Large intestine (tissue), 3 donors: Measurements from ENCODE around the gene FARS2. TPM values are rescaled to one million over a fixed set of nuclear protein-coding genes. Genes with fewer than 3 reads are reported as not detected.

Experiments
- DNase-seq, 2 donors: peaks; one replicate each; pipeline versions ENCODE4 v3.0.0 to v3.0.0-alpha.2; 2013
- H3K27ac ChIP-seq: one replicate; pipeline ENCODE4 v1.5.1; 2013; ENCODE audit warnings: low read length
- H3K27me3 ChIP-seq: 2 replicates; pipeline ENCODE4 v1.6.1; 2013; ENCODE audit warnings: low read length; ENCODE audit not compliant: control insufficient read depth, insufficient read depth
- H3K36me3 ChIP-seq: 2 replicates; pipeline ENCODE4 v1.6.1; 2013; ENCODE audit warnings: low read length; ENCODE audit not compliant: control insufficient read depth, insufficient read depth
- H3K4me1 ChIP-seq: one replicate; pipeline ENCODE4 v1.6.1; 2013; ENCODE audit warnings: low read length; ENCODE audit not compliant: control insufficient read depth, insufficient read depth
- H3K4me3 ChIP-seq: one replicate; pipeline ENCODE4 v1.5.1; 2013; ENCODE audit warnings: low read length
- H3K9me3 ChIP-seq: one replicate; pipeline ENCODE4 v1.6.1; 2013; ENCODE audit warnings: mild to moderate bottlenecking, low read depth, low read length, moderate library complexity; ENCODE audit not compliant: control insufficient read depth
- WGBS: methylation state at CpG from one replicate; pipeline ENCODE4 v1.1.5; 2013; ENCODE audit warnings: low lambda C conversion rate; ENCODE audit not compliant: insufficient coverage; 5-methylcytosine and 5-hydroxymethylcytosine counted together
- polyA plus RNA-seq: library from polyadenylated mRNA; unstranded; fragments of 120-200 nt; gene quantifications from one replicate; pipeline ENCODE4 v1.2.1, GENCODE V29; 2013

The FARS2 gene
- polyA plus RNA-seq, 1 donor, result 14.3 TPM

DNA sequence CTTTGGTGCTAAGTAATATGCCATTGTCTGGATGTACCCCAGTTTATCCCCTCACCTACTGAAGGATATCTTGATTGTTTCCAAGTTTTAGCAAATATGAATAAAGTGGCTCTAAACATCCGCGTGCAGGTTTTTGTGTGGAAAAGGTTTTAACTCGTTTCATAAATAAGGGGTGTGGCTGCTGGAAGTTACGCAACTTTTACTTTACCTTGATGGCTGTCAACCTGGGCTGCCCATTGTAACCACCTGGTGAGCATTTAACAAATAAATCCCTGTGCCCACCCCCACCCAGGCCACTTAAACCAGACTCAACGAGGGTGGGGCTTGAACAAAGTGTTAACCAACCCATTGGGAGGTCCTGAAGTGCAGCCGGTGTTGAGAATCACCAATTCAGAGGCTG lies 557.6 kb downstream of the FARS2 start:
- WGBS, result no CpG with 5 or more reads among the region's 6 CpGs

More for the DNA sequence above, 557.6 kb downstream of the FARS2 start:
- no peaks in the 10 kb centered on the region for H3K9me3 ChIP-seq
- no peak for DNase-seq
- no peaks in the 10 kb centered on the region for H3K36me3 ChIP-seq
- H3K4me1 ChIP-seq, result no peaks in the 10 kb centered on the region
- no peak overlapping the region for H3K27ac ChIP-seq
- H3K4me3 ChIP-seq, result no peak overlapping the region
- H3K27me3 ChIP-seq, result no peaks in the 10 kb centered on the region

Other genes with a start within 250 kb of the FARS2 start
- gene PPP1R3G, start 176.2 kb upstream of the FARS2 start, polyA plus RNA-seq, result 2.4 TPM
- 26.7 TPM for gene LYRM4, start 563 bp upstream of the FARS2 start, polyA plus RNA-seq